Suprapubic skin (tissue), 4 donors: Measurements from ENCODE around the gene FCER1G. TPM values are rescaled to one million over a fixed set of nuclear protein-coding genes. Genes with fewer than 3 reads are reported as not detected.
A peak's percentile ranks its signal among the peaks of the same experiment; 100 is the strongest.

ENCODE experiments used
- DNase-seq, 2 donors: peaks; one replicate each; pipeline ENCODE4 v3.0.0-alpha.2; 2019; ENCODE audit warnings: low spot score in 2 of 2
- H3K27ac ChIP-seq: fragments of 200-600 bp; sonication (generic); one replicate; pipeline ENCODE4 v1.5.1; 2019
- H3K27me3 ChIP-seq: fragments of 200-600 bp; sonication (generic); one replicate; pipeline ENCODE4 v1.5.1; 2019
- H3K36me3 ChIP-seq: fragments of 200-600 bp; sonication (generic); one replicate; pipeline ENCODE4 v1.5.1; 2019
- H3K4me1 ChIP-seq: fragments of 200-600 bp; sonication (generic); one replicate; pipeline ENCODE4 v1.5.1; 2019
- H3K4me3 ChIP-seq: fragments of 200-600 bp; sonication (generic); one replicate; pipeline ENCODE4 v1.5.1; 2019; ENCODE audit warnings: mild to moderate bottlenecking
- H3K9me3 ChIP-seq: fragments of 200-600 bp; sonication (generic); one replicate; pipeline ENCODE4 v1.5.1; 2019
- CTCF ChIP-seq, 2 donors: fragments of 200-600 bp in 1 of 2; fragments of 450-650 bp in 1 of 2; sonication (generic) in 1 of 2; IDR thresholded peaks; one replicate each; pipeline ENCODE4 v1.5.1; 2016 to 2019; ENCODE audit warnings: antibody characterized with exemption in 2 of 2, mild to moderate bottlenecking in 1 of 2, moderate library complexity in 1 of 2
- EP300 ChIP-seq: sonication (generic); formaldehyde crosslinking; IDR thresholded peaks from one replicate; pipeline ENCODE4 v1.6.1; 2017; ENCODE audit warnings: antibody characterized with exemption
- POLR2A ChIP-seq, 2 donors: fragments of 450-650 bp; IDR thresholded peaks; one replicate each; pipeline ENCODE4 v1.6.1; 2017; ENCODE audit warnings: antibody characterized with exemption in 2 of 2, mild to moderate bottlenecking in 2 of 2, moderate library complexity in 2 of 2
- POLR2AphosphoS5 ChIP-seq, 3 donors: sonication (generic); formaldehyde crosslinking; IDR thresholded peaks; one replicate each; pipeline ENCODE4 v1.6.1; 2017; ENCODE audit warnings: antibody characterized with exemption in 3 of 3
- WGBS: methylation state at CpG from one replicate; pipeline ENCODE4 v1.1.5; 2018; 5-methylcytosine and 5-hydroxymethylcytosine counted together
- total RNA-seq, 4 donors: library from RNA; depleted of rRNA; stranded (reverse); fragments of >200 nt; gene quantifications; one replicate each; pipeline ENCODE4 v1.1.0, GENCODE V29; 2016

The FCER1G gene
- total RNA-seq, 4 donors from 2014 or later: 2.3 to 12.6 (median 4.6) TPM; not detected in 1

- TF ChIP-seq POLR2AphosphoS5 (IDR thresholded peaks at IDR 0.05) (no peak), EP300 (no peak), CTCF (IDR thresholded peaks at IDR 0.05) (peak in 1 of 2 donors; percentile 11), POLR2A (IDR thresholded peaks at IDR 0.05) (no peak)
- no peak overlapping the region for H3K27ac ChIP-seq
- H3K4me1 ChIP-seq: peaks cover 57% of the 10 kb centered on the region
- H3K27me3 ChIP-seq: no peaks in the 10 kb centered on the region
- no peaks in the 10 kb centered on the region for H3K9me3 ChIP-seq
- no peak overlapping the region for H3K4me3 ChIP-seq
- peaks cover 2% of the 10 kb centered on the region for H3K36me3 ChIP-seq
- 64% methylated on average over 1 of the region's 1 CpG for WGBS
- no peak for DNase-seq
Observed at GRCh38 chr1:161180639-161181038, 34.5 kb upstream of the FCER1G start.

- Histone ChIP-seq H3K9me3 (no peaks in the 10 kb centered on the region), H3K4me1 (peaks cover 56% of the 10 kb centered on the region), H3K36me3 (no peaks in the 10 kb centered on the region), H3K4me3 (no peak overlapping the region), H3K27me3 (no peaks in the 10 kb centered on the region), H3K27ac (no peak overlapping the region)
- no peak for DNase-seq
- TF ChIP-seq CTCF (IDR thresholded peaks at IDR 0.05) (no peak), EP300 (no peak), POLR2AphosphoS5 (IDR thresholded peaks at IDR 0.05) (no peak)
- 80% methylated on average over 1 of the region's 1 CpG for WGBS
Observed at GRCh38 chr1:161182214-161182613, 32.9 kb upstream of the FCER1G start.

GRCh38 chr1:161185282-161185682, 29.8 kb upstream of the FCER1G start:
- 4% methylated on average over 3 of the region's 3 CpGs for WGBS
- H3K4me3 ChIP-seq: no peak overlapping the region
- H3K9me3 ChIP-seq: no peaks in the 10 kb centered on the region
- H3K27ac ChIP-seq: peak overlapping the region; percentile 70
- H3K4me1 ChIP-seq: peaks cover 60% of the 10 kb centered on the region
- DNase-seq: peak in 1 of 2 donors; percentile 91
- TF ChIP-seq POLR2A (IDR thresholded peaks at IDR 0.05) (no peak), CTCF (IDR thresholded peaks at IDR 0.05) (no peak), POLR2AphosphoS5 (IDR thresholded peaks at IDR 0.05) (no peak), EP300 (no peak)
- H3K27me3 ChIP-seq: no peaks in the 10 kb centered on the region
- no peaks in the 10 kb centered on the region for H3K36me3 ChIP-seq

GRCh38 chr1:161185732-161186311, 29.3 kb upstream of the FCER1G start:
- Histone ChIP-seq H3K4me1 (peaks cover 61% of the 10 kb centered on the region), H3K9me3 (no peaks in the 10 kb centered on the region), H3K4me3 (no peak overlapping the region), H3K36me3 (no peaks in the 10 kb centered on the region), H3K27ac (peak overlapping the region; percentile 70), H3K27me3 (no peaks in the 10 kb centered on the region)
- TF ChIP-seq CTCF (IDR thresholded peaks at IDR 0.05) (no peak), POLR2A (IDR thresholded peaks at IDR 0.05) (no peak), EP300 (no peak), POLR2AphosphoS5 (IDR thresholded peaks at IDR 0.05) (no peak)
- WGBS: 28% methylated on average over 2 of the region's 2 CpGs
- no peak for DNase-seq

- H3K36me3 ChIP-seq: no peaks in the 10 kb centered on the region
- no peaks in the 10 kb centered on the region for H3K27me3 ChIP-seq
- no peaks in the 10 kb centered on the region for H3K9me3 ChIP-seq
- no peak overlapping the region for H3K27ac ChIP-seq
- peaks cover 59% of the 10 kb centered on the region for H3K4me1 ChIP-seq
- DNase-seq: no peak
- 60% methylated on average over 3 of the region's 3 CpGs for whole genome bisulfite sequencing
- no peak for TF ChIP-seq EP300
- no peak for TF ChIP-seq POLR2AphosphoS5 (IDR thresholded peaks at IDR 0.05)
- H3K4me3 ChIP-seq: no peak overlapping the region
Observed at GRCh38 chr1:161187311-161187710, 27.8 kb upstream of the FCER1G start.

GRCh38 chr1:161188381-161188780, 26.7 kb upstream of the FCER1G start:
- no peaks in the 10 kb centered on the region for H3K9me3 ChIP-seq
- no peaks in the 10 kb centered on the region for H3K27me3 ChIP-seq
- peaks cover 55% of the 10 kb centered on the region for H3K4me1 ChIP-seq
- no peak overlapping the region for H3K4me3 ChIP-seq
- 58% methylated on average over 6 of the region's 6 CpGs for WGBS
- no peak for DNase-seq
- TF ChIP-seq CTCF (IDR thresholded peaks at IDR 0.05) (no peak), POLR2AphosphoS5 (IDR thresholded peaks at IDR 0.05) (no peak)
- H3K27ac ChIP-seq: no peak overlapping the region
- H3K36me3 ChIP-seq: no peaks in the 10 kb centered on the region
